ENCODE measurements around the gene ASIC4. TPM values are rescaled to one million over a fixed set of nuclear protein-coding genes. Genes with fewer than 3 reads are reported as not detected.

The ASIC4 gene
- total and polyA plus RNA-seq, 2 of the 8 experiments (the other 6 are each of a cell fraction or from before 2014, with no cell fraction given): 0.12 to 0.22 TPM

DNA sequence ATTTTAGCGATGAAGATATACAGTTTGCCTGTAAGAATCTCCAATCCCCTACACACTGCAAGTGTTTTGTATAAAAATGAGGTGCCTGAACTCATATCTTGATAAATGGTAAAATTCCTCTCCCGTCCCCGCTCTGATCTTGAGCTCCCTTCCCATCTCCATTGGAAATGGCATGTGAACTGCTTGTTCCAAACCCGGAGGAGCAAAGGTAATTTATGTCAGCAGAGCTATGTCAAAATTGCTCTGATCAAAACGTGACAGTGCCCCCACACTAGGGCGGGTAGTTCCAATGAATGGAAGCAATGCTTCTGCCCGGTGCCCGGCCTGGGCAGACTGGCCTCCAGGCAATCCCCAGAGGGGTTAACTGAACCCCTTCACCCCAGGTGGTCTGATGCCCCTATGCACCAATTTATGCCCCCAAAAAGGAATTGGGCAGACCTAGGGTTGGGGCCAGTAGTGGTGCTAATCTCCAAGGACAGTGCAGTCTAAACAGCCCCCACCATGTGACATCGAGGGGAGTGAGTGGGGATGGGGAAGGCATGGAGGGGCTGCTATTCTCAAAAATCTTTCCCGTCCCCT, 19.2 kb upstream of the ASIC4 start (continued):
- TF ChIP-seq CHD7 (IDR thresholded peaks at IDR 0.05; ENCODE audit: insufficient replicate concordance, low read length): no peak
- TF ChIP-seq HDAC2 (IDR thresholded peaks at IDR 0.05; ENCODE audit: borderline replicate concordance in 1 of 2, low read depth in 2 of 2, low read length in 2 of 2): no peak
- TF ChIP-seq CEBPB (IDR thresholded peaks at IDR 0.05; ENCODE audit: low read depth, low read length): no peak
- no peak for TF ChIP-seq JUN (IDR thresholded peaks at IDR 0.05; ENCODE audit: low read depth, low read length)
- no peak for TF ChIP-seq RXRA (IDR thresholded peaks at IDR 0.05; ENCODE audit: insufficient read depth, low read depth, low read length)
- TF ChIP-seq, protein P1, sequence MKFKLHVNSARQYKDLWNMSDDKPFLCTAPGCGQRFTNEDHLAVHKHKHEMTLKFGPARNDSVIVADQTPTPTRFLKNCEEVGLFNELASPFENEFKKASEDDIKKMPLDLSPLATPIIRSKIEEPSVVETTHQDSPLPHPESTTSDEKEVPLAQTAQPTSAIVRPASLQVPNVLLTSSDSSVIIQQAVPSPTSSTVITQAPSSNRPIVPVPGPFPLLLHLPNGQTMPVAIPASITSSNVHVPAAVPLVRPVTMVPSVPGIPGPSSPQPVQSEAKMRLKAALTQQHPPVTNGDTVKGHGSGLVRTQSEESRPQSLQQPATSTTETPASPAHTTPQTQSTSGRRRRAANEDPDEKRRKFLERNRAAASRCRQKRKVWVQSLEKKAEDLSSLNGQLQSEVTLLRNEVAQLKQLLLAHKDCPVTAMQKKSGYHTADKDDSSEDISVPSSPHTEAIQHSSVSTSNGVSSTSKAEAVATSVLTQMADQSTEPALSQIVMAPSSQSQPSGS (IDR thresholded peaks at IDR 0.05; ENCODE audit: low read length): no peak
- TF ChIP-seq FOSL1 (IDR thresholded peaks at IDR 0.05; ENCODE audit: insufficient read depth, low read depth, low read length): no peak
- TF ChIP-seq BCL11A (IDR thresholded peaks at IDR 0.05; ENCODE audit: low read depth in 2 of 2, low read length in 2 of 2): no peak
